Mesenchymal stem cell (in vitro differentiated cells and primary cell): ENCODE measurements around the gene PTRH2.

ENCODE experiments used
- DNase-seq: peaks from one replicate; pipeline ENCODE4 v3.0.0-alpha.2; 2013
- H2AFZ ChIP-seq: one replicate; pipeline ENCODE4 v1.6.1; 2013; ENCODE audit warnings: low read depth, mild to moderate bottlenecking, control low read depth, inconsistent platforms, low read length, moderate library complexity
- H2AK5ac ChIP-seq: 2 replicates; pipeline ENCODE4 v1.6.1; 2013; ENCODE audit warnings: low read length, moderate library complexity, mild to moderate bottlenecking, inconsistent platforms; ENCODE audit not compliant: severe bottlenecking
- H2BK120ac ChIP-seq: one replicate; pipeline ENCODE4 v1.6.1; 2013; ENCODE audit warnings: low read depth, mild to moderate bottlenecking, inconsistent platforms, low read length, moderate library complexity
- H2BK12ac ChIP-seq, 2 experiments: one replicate each; pipeline ENCODE4 v1.6.1; 2013; ENCODE audit warnings: inconsistent platforms in 2 of 2, low read length in 2 of 2, mild to moderate bottlenecking in 2 of 2, moderate library complexity in 2 of 2, control low read depth in 1 of 2
- H2BK15ac ChIP-seq: one replicate; pipeline ENCODE4 v1.6.1; 2013; ENCODE audit warnings: mild to moderate bottlenecking, low read depth, inconsistent platforms; ENCODE audit not compliant: poor library complexity, severe bottlenecking
- H2BK5ac ChIP-seq: 2 replicates; pipeline ENCODE4 v1.6.1; 2013; ENCODE audit warnings: low read depth, mild to moderate bottlenecking, low read length, control low read depth, inconsistent platforms; ENCODE audit not compliant: poor library complexity, severe bottlenecking
- H3K14ac ChIP-seq, 2 experiments: one replicate each; pipeline ENCODE4 v1.6.1; 2013; ENCODE audit warnings: inconsistent platforms in 2 of 2, low read length in 2 of 2, control low read depth in 1 of 2, mild to moderate bottlenecking in 1 of 2, moderate library complexity in 1 of 2
- H3K18ac ChIP-seq, 2 experiments: one replicate each; pipeline ENCODE4 v1.6.1; 2013; ENCODE audit warnings: inconsistent platforms in 2 of 2, low read length in 2 of 2, control low read depth in 1 of 2, low read depth in 1 of 2, mild to moderate bottlenecking in 1 of 2
- H3K23ac ChIP-seq, 2 experiments: one replicate each; pipeline ENCODE4 v1.6.1; 2013; ENCODE audit warnings: inconsistent platforms in 2 of 2, low read length in 2 of 2, mild to moderate bottlenecking in 2 of 2, moderate library complexity in 2 of 2, control low read depth in 1 of 2
- H3K27ac ChIP-seq: 2 replicates; pipeline ENCODE4 v1.5.1; 2013; ENCODE audit warnings: mild to moderate bottlenecking, moderate library complexity, low read length, control low read depth, inconsistent platforms; ENCODE audit not compliant: poor library complexity, severe bottlenecking
- H3K27me3 ChIP-seq, 2 experiments: 2 replicates each; pipeline versions ENCODE4 v1.6.1 to v1.7.0; 2013; ENCODE audit warnings: low read length in 2 of 2, mild to moderate bottlenecking in 2 of 2, moderate library complexity in 2 of 2, control low read depth in 1 of 2, inconsistent platforms in 1 of 2; ENCODE audit not compliant: control insufficient read depth in 1 of 2, insufficient read depth in 1 of 2
- H3K36me3 ChIP-seq, 2 experiments: 2 replicates each; pipeline versions ENCODE4 v1.6.1 to v1.7.0; 2013; ENCODE audit warnings: low read length in 2 of 2, control low read depth in 1 of 2, inconsistent platforms in 1 of 2, low read depth in 1 of 2, mild to moderate bottlenecking in 1 of 2; ENCODE audit not compliant: insufficient read depth in 2 of 2, control insufficient read depth in 1 of 2
- H3K4ac ChIP-seq, 2 experiments: one replicate each; pipeline ENCODE4 v1.6.1; 2013; ENCODE audit warnings: inconsistent platforms in 2 of 2, low read length in 2 of 2, mild to moderate bottlenecking in 2 of 2, moderate library complexity in 2 of 2, control low read depth in 1 of 2, low read depth in 1 of 2
- H3K4me1 ChIP-seq: 2 replicates; pipeline ENCODE4 v1.6.1; 2013; ENCODE audit warnings: low read depth, low read length, control low read depth; ENCODE audit not compliant: control insufficient read depth, insufficient read depth
- H3K4me2 ChIP-seq: 2 replicates; pipeline ENCODE4 v1.6.1; 2013; ENCODE audit warnings: low read length, mild to moderate bottlenecking, inconsistent platforms; ENCODE audit not compliant: poor library complexity, severe bottlenecking
- H3K4me3 ChIP-seq, 2 experiments: 2 replicates each; pipeline versions ENCODE4 v1.5.1 to v1.7.0; 2013; ENCODE audit warnings: low read length in 2 of 2, mild to moderate bottlenecking in 2 of 2, control low read depth in 1 of 2, low read depth in 1 of 2; ENCODE audit not compliant: insufficient read depth in 1 of 2
- H3K79me1 ChIP-seq: replicated peaks from 2 replicates; pipeline ENCODE4 v1.6.1; 2013; ENCODE audit warnings: mild to moderate bottlenecking, control low read depth, low read length, inconsistent platforms; ENCODE audit not compliant: poor library complexity, severe bottlenecking
- H3K9ac ChIP-seq: 2 replicates; pipeline ENCODE4 v1.7.0; 2013; ENCODE audit warnings: mild to moderate bottlenecking, low read length, moderate library complexity
- H3K9me3 ChIP-seq: 2 replicates; pipeline ENCODE4 v1.7.0; 2013; ENCODE audit warnings: mild to moderate bottlenecking, low read length; ENCODE audit not compliant: control insufficient read depth
- H4K8ac ChIP-seq: one replicate; pipeline ENCODE4 v1.6.1; 2013; ENCODE audit warnings: inconsistent platforms, mild to moderate bottlenecking, low read length, moderate library complexity
- H4K91ac ChIP-seq: one replicate; pipeline ENCODE4 v1.6.1; 2013; ENCODE audit warnings: mild to moderate bottlenecking, low read length, inconsistent platforms
- WGBS: methylation state at CpG from one replicate; pipeline ENCODE4 v1.1.7; 2013; ENCODE audit warnings: mixed read lengths; 5-methylcytosine and 5-hydroxymethylcytosine counted together

Gene PTRH2

DNA sequence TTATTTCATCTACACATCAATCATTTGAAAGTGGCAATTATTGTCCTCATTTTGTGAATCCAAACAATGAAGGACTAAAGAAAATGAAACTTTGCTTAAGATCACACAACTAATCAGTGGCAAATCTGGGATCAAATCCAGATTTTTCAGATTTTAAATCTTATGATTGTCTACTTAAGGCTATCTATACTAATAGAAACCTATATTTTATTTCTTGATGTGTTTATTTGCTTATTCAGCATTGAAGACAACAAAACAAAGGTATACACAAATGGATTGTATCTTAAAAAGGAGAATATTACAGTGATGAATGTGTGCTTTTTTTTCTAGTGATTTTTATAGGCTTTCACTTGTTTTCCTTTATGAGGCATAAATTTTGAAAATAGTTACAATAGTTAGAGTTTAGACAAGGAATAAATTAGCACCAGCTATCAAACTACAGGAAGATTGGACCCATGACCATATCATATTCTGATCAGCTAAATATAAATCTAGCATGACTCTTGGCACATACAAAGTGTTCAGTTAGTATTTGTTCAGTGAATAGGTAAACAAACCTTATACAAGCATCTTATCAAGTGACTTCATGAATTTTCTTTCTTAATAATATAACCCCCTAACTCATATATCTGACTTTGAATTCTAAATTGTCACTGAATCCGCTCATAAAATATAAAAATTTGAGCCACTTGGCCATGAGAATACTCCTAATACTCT lies 20.7 kb upstream of the PTRH2 start:
- peaks cover 0 to 6% of the 10 kb centered on the region in 2 experiments for H3K36me3 ChIP-seq
- H3K4me2 ChIP-seq: no peak overlapping the region
- H3K4me1 ChIP-seq: peaks cover 3% of the 10 kb centered on the region
- no peak overlapping the region for H3K4ac ChIP-seq
- peaks cover 10% of the 10 kb centered on the region for H3K79me1 ChIP-seq
- no peak overlapping the region for H3K9ac ChIP-seq
- no peaks in the 10 kb centered on the region for H3K9me3 ChIP-seq
- H3K27ac ChIP-seq: no peak overlapping the region
- no peak overlapping the region for H3K18ac ChIP-seq
- H3K27me3 ChIP-seq: no peaks in the 10 kb centered on the region
- H2BK5ac ChIP-seq: no peak overlapping the region
- no peak overlapping the region for H2BK15ac ChIP-seq
- H3K23ac ChIP-seq: no peak overlapping the region
- H2AK5ac ChIP-seq: no peak overlapping the region
- DNase-seq: no peak
- no peak overlapping the region for H2BK120ac ChIP-seq
- H2AFZ ChIP-seq: no peak overlapping the region
- H3K14ac ChIP-seq: no peak overlapping the region
- 100% methylated on average over 1 of the region's 1 CpG for WGBS
- no peak overlapping the region for H3K4me3 ChIP-seq
- H4K91ac ChIP-seq: no peak overlapping the region
- no peak overlapping the region for H2BK12ac ChIP-seq
- H4K8ac ChIP-seq: no peak overlapping the region

DNA sequence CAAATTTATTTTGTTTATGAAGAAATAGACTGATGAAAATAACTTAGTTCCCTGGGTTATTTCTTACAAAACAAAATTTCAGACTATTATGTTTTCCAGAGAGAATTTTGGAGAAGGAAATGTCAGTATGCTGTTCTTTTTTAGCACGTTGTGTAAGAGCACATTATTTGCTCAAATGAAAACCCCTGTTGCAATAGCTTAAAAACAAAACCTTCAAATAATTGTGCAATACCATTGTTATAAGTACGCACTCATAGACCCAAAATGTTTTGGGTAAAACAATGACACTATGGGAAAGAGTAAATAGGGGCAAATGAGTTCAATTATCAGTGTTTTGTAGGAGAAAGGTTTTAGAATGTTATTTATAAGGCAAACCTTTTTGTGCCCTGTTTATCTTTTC lies 18.5 kb upstream of the PTRH2 start:
- no peak overlapping the region for H3K4me3 ChIP-seq
- WGBS: no CpG with 5 or more reads among the region's 2 CpGs
- no peak overlapping the region for H4K8ac ChIP-seq
- H2BK120ac ChIP-seq: no peak overlapping the region
- no peak for DNase-seq
- H3K23ac ChIP-seq: no peak overlapping the region
- no peak overlapping the region for H3K4me2 ChIP-seq
- peak overlapping the region; percentile 80 for H3K9ac ChIP-seq
- H3K4ac ChIP-seq: no peak overlapping the region
- H3K14ac ChIP-seq: no peak overlapping the region
- H3K18ac ChIP-seq: no peak overlapping the region
- no peak overlapping the region for H2AFZ ChIP-seq
- H3K27me3 ChIP-seq: no peaks in the 10 kb centered on the region
- no peak overlapping the region for H2BK12ac ChIP-seq
- H4K91ac ChIP-seq: no peak overlapping the region
- H3K4me1 ChIP-seq: peaks cover 3% of the 10 kb centered on the region
- no peaks in the 10 kb centered on the region for H3K9me3 ChIP-seq
- no peak overlapping the region for H2BK5ac ChIP-seq
- H2BK15ac ChIP-seq: no peak overlapping the region
- H3K79me1 ChIP-seq: peaks cover 17% of the 10 kb centered on the region
- no peak overlapping the region for H3K27ac ChIP-seq
- no peak overlapping the region for H2AK5ac ChIP-seq
- peaks cover 0 to 2% of the 10 kb centered on the region in 2 experiments for H3K36me3 ChIP-seq

DNA sequence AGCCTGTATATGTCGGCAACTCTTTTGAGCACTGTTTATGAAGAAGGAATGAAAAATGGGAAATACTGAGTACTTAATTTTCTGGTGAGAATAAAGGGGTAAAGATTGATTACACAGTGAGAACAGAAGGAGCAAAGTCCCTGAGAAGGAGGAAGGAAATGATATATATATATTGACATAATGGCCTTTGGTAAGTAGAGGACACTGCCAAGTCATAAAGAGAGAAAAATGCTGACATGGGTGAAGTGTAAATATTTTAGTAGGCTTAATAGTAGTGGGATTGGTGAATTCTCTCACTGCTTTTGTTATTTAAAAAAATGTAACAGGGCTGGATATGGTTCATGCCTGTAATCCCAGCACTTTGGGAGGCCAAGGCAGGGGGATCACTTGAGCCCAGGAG lies 16.4 kb upstream of the PTRH2 start:
- DNase-seq: no peak
- H3K4me3 ChIP-seq: no peak overlapping the region
- WGBS: over 99% methylated on average over 1 of the region's 1 CpG

DNA sequence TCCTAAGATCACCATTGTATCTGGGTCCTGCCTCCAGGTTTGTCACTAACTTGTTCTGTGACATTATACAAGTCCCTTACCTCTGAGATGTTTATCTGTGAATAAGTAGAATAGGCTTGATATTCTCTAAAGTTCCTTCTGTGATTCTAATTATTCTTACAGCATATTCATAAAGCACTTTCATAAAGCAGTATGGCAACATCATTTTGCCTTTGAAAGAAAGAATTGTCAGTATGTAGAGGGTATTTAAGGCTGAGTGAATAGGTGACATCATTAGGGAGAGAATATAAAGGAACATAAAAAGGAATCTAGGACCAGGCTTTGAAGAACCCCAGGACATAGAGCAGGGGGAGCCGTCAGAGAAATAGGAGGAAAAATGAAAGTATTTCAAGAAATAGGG lies 15.8 kb upstream of the PTRH2 start:
- Histone ChIP-seq H2BK12ac (no peak overlapping the region), H3K27me3 (no peaks in the 10 kb centered on the region)

More for the DNA sequence above, 16.4 kb upstream of the PTRH2 start:
- H3K9me3 ChIP-seq: no peaks in the 10 kb centered on the region
- no peak overlapping the region for H3K9ac ChIP-seq
- H2AK5ac ChIP-seq: no peak overlapping the region
- peaks cover 1% of the 10 kb centered on the region for H3K4me1 ChIP-seq
- H3K14ac ChIP-seq: no peak overlapping the region
- no peaks in the 10 kb centered on the region for H3K36me3 ChIP-seq
- H3K4me2 ChIP-seq: no peak overlapping the region
- no peak overlapping the region for H4K8ac ChIP-seq
- H3K18ac ChIP-seq: no peak overlapping the region
- no peak overlapping the region for H2BK5ac ChIP-seq
- no peak overlapping the region for H2AFZ ChIP-seq
- H3K27me3 ChIP-seq: no peaks in the 10 kb centered on the region
- H3K4ac ChIP-seq: no peak overlapping the region
- H2BK120ac ChIP-seq: no peak overlapping the region
- peaks cover 16% of the 10 kb centered on the region for H3K79me1 ChIP-seq
- no peak overlapping the region for H4K91ac ChIP-seq
- no peak overlapping the region for H3K23ac ChIP-seq
- no peak overlapping the region for H2BK15ac ChIP-seq
- H2BK12ac ChIP-seq: no peak overlapping the region
- no peak overlapping the region for H3K27ac ChIP-seq

More for the DNA sequence above, 15.8 kb upstream of the PTRH2 start:
- Histone ChIP-seq H2BK15ac (no peak overlapping the region), H3K9ac (no peak overlapping the region), H2AFZ (no peak overlapping the region), H3K4me2 (no peak overlapping the region), H2BK5ac (no peak overlapping the region), H3K18ac (no peak overlapping the region), H3K4ac (no peak overlapping the region), H3K36me3 (no peaks in the 10 kb centered on the region), H3K23ac (no peak overlapping the region), H4K91ac (no peak overlapping the region), H3K27ac (no peak overlapping the region), H3K9me3 (no peaks in the 10 kb centered on the region), H2BK120ac (no peak overlapping the region), H2AK5ac (no peak overlapping the region), H3K4me3 (no peak overlapping the region), H3K4me1 (peaks cover 1% of the 10 kb centered on the region), H4K8ac (no peak overlapping the region), H3K79me1 (peaks cover 19% of the 10 kb centered on the region), H3K14ac (no peak overlapping the region)
- 96% methylated on average over 1 of the region's 1 CpG for WGBS
- no peak for DNase-seq
